Left colon (tissue), 2 donors: ENCODE results near the gene SYNGR1. TPM values are rescaled to one million over a fixed set of nuclear protein-coding genes. Genes with fewer than 3 reads are reported as not detected.
"Not testable (repeated sequence)": the region's sequence is repeated elsewhere in the genome, so short reads cannot be mapped to it uniquely, and the experiment has no call there.

ENCODE experiments used
- ATAC-seq: fragments of 200-7000 bp; cut with Tn5 transposase; one replicate; pipeline ENCODE4 v1.9.1; 2020; ENCODE audit warnings: mild to moderate bottlenecking, moderate library complexity
- DNase-seq, 2 donors: peaks; one replicate each; pipeline ENCODE4 v3.0.0-alpha.2; 2020
- intact Hi-C, 2 donors: fragments of 100-400 bp; cut with DNase I in 1 of 2; cut with micrococcal nuclease in 1 of 2; formaldehyde crosslinking; loops; one replicate each; pipeline versions ENCODE4 v1.11.2 to v1.14.0; 2022; cut with DNase I, micrococcal nuclease
- total RNA-seq, 2 donors: library from RNA; stranded (reverse); fragmentation: NEBNext Ultra II Directional; extraction: Animal tissue kit (Norgen Biotek cat#: 25700); gene quantifications; one replicate each; pipeline ENCODE4 v1.2.1, GENCODE V29; 2021
- donor health status: DM: no; HTN: no; CAD: no.
- donor health status: DM: yes; HTN: yes; CAD: no.

SYNGR1 gene
- total RNA-seq, 2 donors from 2014 or later, result 1.3 to 4.4 TPM

DNA sequence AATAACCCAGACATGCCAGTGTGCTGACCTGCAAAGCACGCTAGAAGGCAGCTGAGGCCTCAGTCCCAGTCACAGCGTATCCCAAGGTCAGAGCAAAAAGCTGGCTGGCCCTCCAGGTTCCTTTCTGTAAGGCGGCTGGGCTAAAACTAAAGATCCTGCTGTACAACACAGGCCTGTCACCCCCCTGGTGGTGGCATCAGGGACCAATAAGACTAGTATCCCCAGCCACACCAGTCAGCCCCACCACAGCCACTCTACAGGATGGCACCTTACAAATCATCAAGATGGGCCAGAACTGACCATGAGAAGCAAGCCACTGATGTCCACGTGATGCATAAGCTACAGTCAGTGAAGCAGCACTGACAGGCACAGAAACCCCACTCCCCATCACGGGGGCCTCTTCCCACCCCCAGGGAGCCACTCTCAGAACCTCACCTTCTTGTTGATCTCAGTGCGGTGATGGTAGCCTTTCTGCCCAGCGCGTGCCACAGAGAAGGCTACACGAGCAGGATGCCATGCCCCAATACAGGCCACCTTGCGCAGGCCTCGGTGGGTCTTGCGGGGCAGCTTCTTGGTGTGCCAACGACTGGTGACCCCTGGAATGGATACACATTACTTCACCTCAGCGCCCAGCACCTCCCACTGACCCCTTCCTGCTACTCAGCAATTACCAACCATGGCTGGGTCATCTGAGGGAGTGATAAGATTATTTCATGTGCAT is 35.4 kb upstream of the SYNGR1 start:
- intact Hi-C loops, result loop anchor here in 1 of 2 donors (5.0 kb wide), 1 partner anchor 147 kb away; no protein-coding TSS in a partner anchor
- ATAC-seq (no peak), DNase-seq (no peak)

- intact Hi-C loops, result loop anchor here in 1 of 2 donors (5.0 kb wide), 1 partner anchor 143 kb away; no protein-coding TSS in a partner anchor
- DNase-seq, result no peak
- ATAC-seq, result no peak
Observed at GRCh38 chr22:39315389-39315788, 34.4 kb upstream of the SYNGR1 start.

DNA sequence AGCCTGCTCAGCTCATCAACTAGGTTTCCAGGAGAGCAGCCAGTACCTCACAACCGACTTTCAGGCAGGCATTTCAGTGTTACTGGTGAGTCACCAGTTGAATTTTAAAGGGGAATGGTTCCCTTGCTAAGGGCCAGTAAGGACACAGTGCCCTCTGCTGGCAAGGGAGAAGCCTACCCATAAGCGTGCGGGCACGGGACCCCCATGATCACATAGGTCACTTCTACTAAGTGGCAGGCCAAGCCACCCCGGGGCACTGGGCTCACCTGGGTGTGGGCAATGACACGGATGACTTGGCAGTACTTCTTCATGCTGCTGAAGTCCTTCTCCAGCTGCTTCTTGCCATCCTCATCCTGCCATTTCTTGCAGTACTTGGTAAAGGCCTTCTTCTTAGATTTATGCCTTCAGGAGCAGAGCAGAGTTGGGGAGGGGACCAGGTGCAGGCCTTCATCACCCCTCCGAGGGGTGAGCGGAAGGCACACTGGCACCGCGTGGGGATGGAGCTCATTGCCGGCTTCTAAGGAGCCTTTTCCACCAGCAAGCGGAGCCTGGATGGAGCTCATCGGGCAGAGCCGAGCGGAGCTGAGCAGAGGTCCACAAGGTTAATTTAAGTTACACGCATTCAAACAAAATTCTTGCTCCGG is 33.2 kb upstream of the SYNGR1 start:
- DNase-seq (peak; percentile 78 to 79), ATAC-seq (peak; percentile 33)
- intact Hi-C loops, result loop anchor here in 1 of 2 donors (5.0 kb wide), 1 partner anchor 144 kb away; no protein-coding TSS in a partner anchor

- DNase-seq, result peak in 1 of 2 donors; percentile 39
- intact Hi-C loops, result loop anchor here in 1 of 2 donors (5.0 kb wide), 1 partner anchor 145 kb away; no protein-coding TSS in a partner anchor
Observed at GRCh38 chr22:39317084-39317774, 32.6 kb upstream of the SYNGR1 start.

GRCh38 chr22:39317775-39318506 is 31.9 kb upstream of the SYNGR1 start:
- intact Hi-C loops, result loop anchor here in 1 of 2 donors (5.0 kb wide), 1 partner anchor 146 kb away; no protein-coding TSS in a partner anchor
- no peak for ATAC-seq
- DNase-seq, result no peak

More at GRCh38 chr22:39317084-39317774, 32.6 kb upstream of the SYNGR1 start:
- no peak for ATAC-seq

- intact Hi-C loops, result loop anchor here in 1 of 2 donors (5.0 kb wide), 1 partner anchor 146 kb away; no protein-coding TSS in a partner anchor
- ATAC-seq (peak; percentile 38), DNase-seq (no peak)
Observed at GRCh38 chr22:39318507-39319283, 31.1 kb upstream of the SYNGR1 start.

GRCh38 chr22:39319284-39320022 is 30.3 kb upstream of the SYNGR1 start, which contains the start of gene RPL3:
TSS of gene RPL3 (minus strand) at chr22:39319623. CDS start at chr22:39319597, 26 bp downstream.
- DNase-seq (peak; percentile 95 to 98), ATAC-seq (peak; percentile 82)
- intact Hi-C loops, result loop anchor here in 1 of 2 donors (5.0 kb wide), 1 partner anchor 147 kb away; no protein-coding TSS in a partner anchor

GRCh38 chr22:39320616-39321029 is 29.2 kb upstream of the SYNGR1 start:
- DNase-seq, intact Hi-C loops, ATAC-seq: not testable (repeated sequence)

GRCh38 chr22:39325392-39325932 is 24.3 kb upstream of the SYNGR1 start:
- intact Hi-C loops, result no loop called here
- DNase-seq, result no peak
- no peak for ATAC-seq

GRCh38 chr22:39327995-39328754 is 21.6 kb upstream of the SYNGR1 start:
- ATAC-seq (no peak), DNase-seq (no peak)
- intact Hi-C loops, result no loop called here

DNA sequence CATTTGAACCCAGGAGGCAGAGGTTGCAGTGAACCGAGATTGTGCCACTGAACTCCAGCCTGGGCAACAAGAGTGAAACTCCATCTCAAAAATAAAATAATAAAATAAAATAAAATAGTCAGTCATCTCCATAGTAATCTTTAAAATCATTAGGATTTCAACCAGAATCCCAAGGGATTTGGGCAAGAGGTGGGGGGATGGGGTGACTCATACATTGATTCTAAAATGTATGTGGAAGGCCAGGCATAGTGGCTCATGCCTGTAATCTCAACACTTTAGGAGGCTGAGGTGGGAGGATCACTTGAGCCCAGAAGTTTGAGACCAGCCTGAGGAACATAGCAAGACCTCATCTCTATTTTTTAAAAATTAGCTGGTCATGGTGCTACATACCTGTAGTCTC is 19.2 kb upstream of the SYNGR1 start:
- ATAC-seq, intact Hi-C loops, DNase-seq: not testable (repeated sequence)

DNA sequence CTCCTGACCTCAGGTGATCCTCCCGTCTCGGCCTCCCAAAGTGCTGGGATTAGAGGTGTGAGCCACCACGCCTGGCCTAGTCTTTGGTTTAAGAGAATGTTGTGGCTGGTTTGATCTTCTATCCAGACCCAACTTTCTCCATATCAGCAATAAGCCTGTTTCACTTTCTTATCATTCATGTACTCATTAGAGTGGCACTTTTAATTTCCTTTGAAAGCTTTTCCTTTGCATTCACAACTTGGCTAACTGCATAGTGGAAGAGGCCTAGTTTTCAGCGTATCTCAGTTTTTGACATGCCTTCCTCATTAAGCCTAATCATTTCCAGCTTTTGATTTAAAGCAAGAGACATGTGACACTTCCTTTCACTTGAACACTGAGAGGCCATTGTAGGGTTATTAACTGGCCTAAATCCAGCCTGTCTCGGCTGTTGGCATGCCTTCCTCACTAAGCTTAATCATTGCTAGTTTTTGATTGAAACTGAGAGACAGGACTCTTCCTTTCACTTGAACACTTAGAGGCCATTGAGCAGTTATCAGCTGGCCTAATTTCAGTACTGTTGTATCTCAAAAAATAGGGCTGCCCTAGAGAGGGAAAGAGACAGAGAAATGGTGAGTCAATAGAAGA is 17.2 kb upstream of the SYNGR1 start:
- DNase-seq (no peak), ATAC-seq (peak; percentile 73)
- intact Hi-C loops, result no loop called here

GRCh38 chr22:39336411-39336810 is 13.4 kb upstream of the SYNGR1 start:
- ATAC-seq (no peak), DNase-seq (no peak)
- intact Hi-C loops, result no loop called here

DNA sequence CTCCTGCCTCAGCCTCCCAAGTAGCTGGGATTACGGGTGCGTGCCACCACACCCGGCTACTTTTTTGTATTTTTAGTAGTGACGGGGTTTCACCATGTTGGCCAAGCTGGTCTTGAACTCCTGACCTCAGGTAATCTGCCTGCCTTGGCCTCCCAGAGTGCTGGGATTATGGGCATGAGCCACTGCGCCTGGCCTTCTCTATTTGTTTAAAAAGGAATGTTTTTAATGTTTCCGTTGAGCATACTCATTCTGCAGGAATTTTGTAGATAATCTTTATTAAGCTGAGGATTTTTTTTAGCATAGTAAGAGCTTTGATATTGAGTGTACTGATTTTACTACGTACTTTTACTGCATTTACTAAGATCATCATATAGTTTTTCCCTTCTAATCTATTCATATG is 10.0 kb upstream of the SYNGR1 start:
- intact Hi-C loops, ATAC-seq, DNase-seq: not testable (repeated sequence)

DNA sequence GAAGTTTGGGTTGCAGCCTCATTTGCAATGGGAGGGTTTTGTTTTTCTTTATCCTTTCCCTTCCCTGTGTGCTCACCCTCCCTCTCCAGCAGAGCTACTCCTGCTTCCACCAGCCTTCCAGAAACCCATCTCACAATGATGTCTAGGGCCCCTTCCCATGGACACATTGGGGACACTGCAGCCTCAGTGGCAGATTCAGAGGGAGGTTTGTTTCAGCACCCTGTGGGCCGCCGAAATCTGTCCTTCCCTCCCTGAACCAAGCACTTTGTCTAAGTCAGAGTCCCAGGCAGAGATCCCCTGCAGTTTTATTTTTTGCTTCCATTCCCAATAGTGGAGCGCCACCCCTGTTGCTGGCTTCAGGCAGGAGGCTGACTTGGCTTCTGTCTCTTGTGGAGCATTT is 8.6 kb upstream of the SYNGR1 start:
- DNase-seq, result no peak
- intact Hi-C loops, result no loop called here

More for the DNA sequence above, 8.6 kb upstream of the SYNGR1 start:
- ATAC-seq, result no peak
